ENCODE measurements around the gene TXNRD3.

Gene TXNRD3

GRCh38 chr3:126664591-126665214, 9.8 kb upstream of the TXNRD3 start:
- Mint-ChIP-seq H3K9me3 (no peaks in the 10 kb centered on the region), H3K4me1 (ENCODE audit: low read depth) (no peaks in the 10 kb centered on the region), H3K27me3 (peaks cover 7% of the 10 kb centered on the region), H3K4me3 (no peak overlapping the region), H3K27ac (no peak overlapping the region), H3K36me3 (ENCODE audit: low read depth) (no peaks in the 10 kb centered on the region)

GRCh38 chr3:126663750-126664149, 8.8 kb upstream of the TXNRD3 start:
- H3K36me3 Mint-ChIP-seq (ENCODE audit: low read depth), result no peaks in the 10 kb centered on the region
- no peaks in the 10 kb centered on the region for H3K9me3 Mint-ChIP-seq
- no peak overlapping the region for H3K27ac Mint-ChIP-seq
- no peak overlapping the region for H3K4me3 Mint-ChIP-seq
- H3K27me3 Mint-ChIP-seq, result peaks cover 7% of the 10 kb centered on the region
- H3K4me1 Mint-ChIP-seq (ENCODE audit: low read depth), result no peaks in the 10 kb centered on the region

- no peak overlapping the region for H3K27ac Mint-ChIP-seq
- no peak overlapping the region for H3K4me3 Mint-ChIP-seq
- H3K4me1 Mint-ChIP-seq (ENCODE audit: low read depth), result no peaks in the 10 kb centered on the region
- H3K36me3 Mint-ChIP-seq (ENCODE audit: low read depth), result no peaks in the 10 kb centered on the region
- peaks cover 7% of the 10 kb centered on the region for H3K27me3 Mint-ChIP-seq
- no peaks in the 10 kb centered on the region for H3K9me3 Mint-ChIP-seq
Observed at GRCh38 chr3:126663257-126663656, 8.3 kb upstream of the TXNRD3 start.

DNA sequence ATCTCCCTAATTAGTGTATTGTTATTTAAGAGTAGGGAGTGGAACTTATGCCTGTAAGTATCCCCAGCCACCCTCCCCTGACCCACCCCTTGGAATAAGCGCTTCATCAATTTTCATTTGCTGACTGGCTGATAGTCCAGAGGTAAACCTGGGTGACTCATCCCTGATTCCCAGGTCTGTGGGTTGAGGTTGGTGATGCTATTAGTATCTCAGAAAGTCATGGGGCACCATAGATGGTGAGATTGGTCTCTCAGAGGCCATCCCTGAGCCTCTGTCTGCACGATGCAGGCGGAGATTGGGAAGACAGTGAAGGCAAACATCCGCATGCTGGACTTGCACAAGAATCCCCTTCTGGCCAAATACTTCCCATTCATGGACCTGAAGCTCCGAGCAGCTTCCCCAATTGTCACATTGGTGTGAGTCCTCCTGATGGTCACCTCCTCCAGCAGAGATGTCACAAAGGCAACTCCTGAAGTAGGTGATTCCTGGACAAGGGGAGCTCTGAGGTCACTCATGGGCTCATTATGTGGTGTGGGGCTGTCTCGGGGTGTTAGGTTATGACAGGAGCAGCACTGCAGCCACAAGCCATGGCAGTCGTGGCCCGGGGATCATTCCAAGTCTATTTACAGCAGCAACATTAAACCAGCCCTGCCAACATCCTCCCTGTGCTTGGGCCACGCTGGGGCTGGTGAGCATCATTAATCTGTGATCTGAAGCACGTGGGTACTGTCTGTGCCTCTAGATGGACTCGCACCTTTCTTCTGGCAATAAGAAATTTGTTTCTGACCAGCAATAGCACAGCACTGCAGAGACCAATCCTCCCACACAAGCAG, 6.8 kb upstream of the TXNRD3 start:
- no peak overlapping the region for H3K27ac Mint-ChIP-seq
- H3K4me3 Mint-ChIP-seq, result no peak overlapping the region
- H3K9me3 Mint-ChIP-seq, result no peaks in the 10 kb centered on the region
- H3K36me3 Mint-ChIP-seq (ENCODE audit: low read depth), result no peaks in the 10 kb centered on the region
- peaks cover 7% of the 10 kb centered on the region for H3K27me3 Mint-ChIP-seq
- no peaks in the 10 kb centered on the region for H3K4me1 Mint-ChIP-seq (ENCODE audit: low read depth)

DNA sequence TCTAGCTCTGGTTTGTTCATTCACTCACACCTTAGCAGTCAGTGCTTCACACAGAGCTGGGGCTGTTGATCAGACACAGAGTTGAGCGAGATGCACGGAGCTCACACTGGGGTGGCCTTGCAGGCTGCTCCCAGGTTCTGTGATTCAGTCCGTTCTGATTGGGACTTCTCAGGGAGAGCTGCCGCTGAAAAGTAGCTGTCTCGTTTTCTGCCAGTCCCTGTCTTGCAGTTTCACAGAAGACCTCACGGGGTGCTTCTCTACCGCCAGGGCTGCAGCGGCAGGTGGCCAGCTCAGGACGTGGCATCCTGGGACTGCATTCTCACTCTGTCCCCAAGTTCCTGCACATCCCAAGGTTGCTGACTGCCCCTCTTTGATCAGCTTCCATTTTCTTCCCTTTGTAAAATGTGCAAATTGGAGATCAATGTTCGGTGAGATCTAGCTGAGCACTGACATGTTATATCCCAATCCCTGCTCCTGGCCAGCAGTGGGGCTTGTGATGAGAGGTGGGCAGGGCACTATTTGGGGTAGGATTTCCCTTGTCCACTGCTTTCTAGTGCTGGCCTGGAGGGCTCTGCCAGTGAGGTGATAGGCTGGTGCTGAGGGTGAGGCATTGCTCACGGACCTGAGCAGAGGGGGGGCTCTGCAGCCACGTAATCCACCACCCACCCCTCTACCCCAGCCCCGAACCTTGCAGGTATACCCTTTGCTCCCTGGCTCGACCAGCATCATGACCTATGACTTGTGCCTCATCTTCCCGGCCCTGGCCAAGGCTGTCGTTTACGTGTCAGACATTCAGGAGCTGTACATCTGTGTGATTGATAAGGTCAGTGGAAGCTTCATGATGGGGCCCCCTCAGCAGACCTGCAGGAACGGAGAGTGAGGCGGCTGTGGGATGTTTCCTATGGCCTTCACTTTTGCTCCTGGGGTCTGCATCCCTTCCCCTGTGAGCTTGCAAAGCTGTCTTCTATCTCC, 5.3 kb upstream of the TXNRD3 start:
- peaks cover under 1% of the 10 kb centered on the region for H3K4me1 Mint-ChIP-seq (ENCODE audit: low read depth)
- H3K27ac Mint-ChIP-seq, result no peak overlapping the region
- no peak overlapping the region for H3K4me3 Mint-ChIP-seq
- H3K36me3 Mint-ChIP-seq (ENCODE audit: low read depth), result no peaks in the 10 kb centered on the region
- peaks cover 7% of the 10 kb centered on the region for H3K27me3 Mint-ChIP-seq
- no peaks in the 10 kb centered on the region for H3K9me3 Mint-ChIP-seq

GRCh38 chr3:126658584-126658983, 3.7 kb upstream of the TXNRD3 start:
- Mint-ChIP-seq H3K27ac (no peak overlapping the region), H3K9me3 (no peaks in the 10 kb centered on the region), H3K27me3 (peaks cover 7% of the 10 kb centered on the region), H3K4me3 (no peak overlapping the region), H3K4me1 (ENCODE audit: low read depth) (peaks cover 6% of the 10 kb centered on the region), H3K36me3 (ENCODE audit: low read depth) (no peaks in the 10 kb centered on the region)

DNA sequence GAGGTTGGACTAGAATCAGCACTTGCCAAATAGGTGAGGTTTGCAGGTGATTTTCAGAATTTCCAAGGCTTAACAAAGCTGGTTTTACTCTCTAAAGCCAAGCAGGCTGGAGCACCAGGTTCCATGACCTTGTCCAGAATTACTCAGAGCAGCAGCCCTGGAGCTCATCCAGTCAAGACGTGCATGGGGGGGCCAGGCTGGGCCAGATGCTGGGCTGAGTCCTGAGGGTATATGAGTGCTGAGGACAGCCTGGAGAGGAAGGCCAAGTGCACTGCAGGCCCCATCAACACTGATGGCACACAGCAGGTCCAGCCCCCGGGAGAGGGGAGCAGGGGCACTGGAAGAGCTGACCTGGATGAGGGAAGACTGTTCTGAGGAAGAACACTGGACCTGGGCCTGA, 3.0 kb upstream of the TXNRD3 start:
- Mint-ChIP-seq H3K9me3 (no peaks in the 10 kb centered on the region), H3K36me3 (ENCODE audit: low read depth) (no peaks in the 10 kb centered on the region), H3K4me1 (ENCODE audit: low read depth) (peaks cover 6% of the 10 kb centered on the region), H3K27ac (no peak overlapping the region), H3K4me3 (no peak overlapping the region), H3K27me3 (peaks cover 13% of the 10 kb centered on the region)

- Mint-ChIP-seq H3K9me3 (no peaks in the 10 kb centered on the region), H3K27ac (no peak overlapping the region), H3K4me1 (ENCODE audit: low read depth) (peaks cover 6% of the 10 kb centered on the region), H3K4me3 (no peak overlapping the region), H3K27me3 (peaks cover 17% of the 10 kb centered on the region), H3K36me3 (ENCODE audit: low read depth) (no peaks in the 10 kb centered on the region)
Observed at GRCh38 chr3:126656371-126657134, 1.6 kb upstream of the TXNRD3 start.

DNA sequence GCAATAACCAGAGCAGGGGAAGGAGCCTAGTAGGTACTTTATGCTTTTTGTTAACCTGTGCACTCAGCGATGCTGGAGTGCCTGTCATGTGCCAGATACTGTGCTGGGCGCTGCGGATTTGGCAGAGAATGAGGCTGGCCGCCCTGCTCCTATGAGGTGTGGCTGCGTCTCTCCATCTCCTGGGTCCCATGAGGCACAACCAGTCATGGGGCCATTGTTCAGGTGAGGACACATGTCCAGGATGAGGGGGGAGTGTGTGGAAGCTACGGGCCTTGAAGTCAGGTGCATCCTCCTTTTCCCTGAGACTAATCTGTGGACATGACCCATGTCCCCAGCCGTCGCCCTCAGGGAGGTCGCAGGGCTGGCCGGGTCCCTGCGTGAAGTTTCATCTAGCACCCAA, 963 bp upstream of the TXNRD3 start:
- Mint-ChIP-seq H3K27ac (no peak overlapping the region), H3K36me3 (ENCODE audit: low read depth) (no peaks in the 10 kb centered on the region), H3K27me3 (peaks cover 13% of the 10 kb centered on the region), H3K4me1 (ENCODE audit: low read depth) (peaks cover 6% of the 10 kb centered on the region), H3K4me3 (peak overlapping the region; percentile 81), H3K9me3 (no peaks in the 10 kb centered on the region)

DNA sequence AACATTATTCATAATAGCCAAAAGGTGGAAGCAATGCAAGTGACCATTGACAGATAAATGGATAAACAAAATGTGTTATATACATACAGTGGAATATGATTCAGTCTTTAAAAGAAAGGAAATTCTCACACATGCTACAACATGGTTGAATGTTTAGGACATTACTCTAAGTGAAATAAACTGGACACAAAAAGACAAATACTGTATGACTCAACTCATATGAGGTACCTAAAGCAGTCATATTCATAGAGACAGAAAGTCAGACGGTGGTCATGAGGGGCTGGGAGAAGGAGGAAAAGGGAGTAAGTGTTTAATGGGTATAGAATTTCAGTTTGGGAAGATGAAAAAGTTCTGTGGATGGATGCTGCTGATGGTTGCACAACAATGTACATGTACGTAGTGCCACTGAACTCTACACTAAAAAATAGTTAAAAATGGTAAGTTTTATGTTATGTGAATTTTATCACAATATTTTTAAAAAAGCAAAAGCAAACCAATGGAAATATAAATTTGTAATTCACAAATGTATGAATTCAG, 5.3 kb downstream of the TXNRD3 start:
- no peak overlapping the region for H3K27ac Mint-ChIP-seq
- no peak overlapping the region for H3K4me3 Mint-ChIP-seq
- H3K27me3 Mint-ChIP-seq, result peaks cover 13% of the 10 kb centered on the region
- H3K36me3 Mint-ChIP-seq (ENCODE audit: low read depth), result peaks cover 3% of the 10 kb centered on the region
- H3K4me1 Mint-ChIP-seq (ENCODE audit: low read depth), result peaks cover 3% of the 10 kb centered on the region
- no peaks in the 10 kb centered on the region for H3K9me3 Mint-ChIP-seq

DNA sequence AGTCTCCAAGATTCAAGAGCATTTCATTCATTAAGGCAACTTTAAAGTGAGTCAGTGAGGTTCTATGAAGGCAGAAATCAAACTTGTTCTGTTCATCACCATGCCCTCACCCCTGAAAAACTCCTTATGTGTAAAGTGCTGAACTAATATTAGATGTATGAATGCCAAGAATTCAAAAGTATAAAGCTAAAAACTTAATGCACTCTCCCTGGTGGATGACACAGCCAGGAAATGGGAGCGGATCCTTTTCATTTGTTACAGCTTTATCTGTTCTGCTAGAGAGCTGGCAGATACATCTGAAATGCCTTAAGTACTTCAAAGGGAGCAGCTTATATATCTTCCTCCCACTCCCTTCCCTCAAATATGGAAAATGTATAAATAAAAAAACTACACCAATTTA, 8.2 kb downstream of the TXNRD3 start:
- Mint-ChIP-seq H3K9me3 (no peaks in the 10 kb centered on the region), H3K27ac (no peak overlapping the region), H3K4me1 (ENCODE audit: low read depth) (no peaks in the 10 kb centered on the region), H3K27me3 (peaks cover 4% of the 10 kb centered on the region), H3K36me3 (ENCODE audit: low read depth) (peaks cover 10% of the 10 kb centered on the region), H3K4me3 (no peak overlapping the region)

DNA sequence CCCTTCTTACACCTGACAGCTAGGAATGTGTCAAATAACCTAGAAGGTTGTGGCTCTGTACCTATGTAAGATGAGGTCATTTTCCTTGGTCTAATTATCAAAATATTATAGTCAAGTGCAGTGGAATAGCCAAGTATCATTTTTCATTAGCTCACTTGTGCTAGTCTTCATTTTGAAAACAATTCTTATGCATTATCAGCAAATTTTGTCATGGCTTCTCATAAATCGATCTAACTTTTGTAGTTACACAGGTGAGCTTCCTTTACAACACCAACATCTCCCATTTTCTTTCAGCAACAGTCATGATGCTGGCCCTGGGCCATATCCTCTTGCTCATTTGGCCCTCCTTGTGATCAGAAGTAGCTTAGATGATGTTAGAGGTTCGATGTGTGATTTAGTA, 10.3 kb downstream of the TXNRD3 start:
- no peaks in the 10 kb centered on the region for H3K27me3 Mint-ChIP-seq
- H3K4me3 Mint-ChIP-seq, result no peak overlapping the region
- peaks cover 11% of the 10 kb centered on the region for H3K36me3 Mint-ChIP-seq (ENCODE audit: low read depth)
- H3K27ac Mint-ChIP-seq, result no peak overlapping the region
- no peaks in the 10 kb centered on the region for H3K9me3 Mint-ChIP-seq
- H3K4me1 Mint-ChIP-seq (ENCODE audit: low read depth), result no peaks in the 10 kb centered on the region

GRCh38 chr3:126638790-126639189, 16.1 kb downstream of the TXNRD3 start:
- Mint-ChIP-seq H3K4me1 (ENCODE audit: low read depth) (no peaks in the 10 kb centered on the region), H3K27me3 (no peaks in the 10 kb centered on the region), H3K9me3 (no peaks in the 10 kb centered on the region), H3K27ac (no peak overlapping the region), H3K36me3 (ENCODE audit: low read depth) (peaks cover 10% of the 10 kb centered on the region), H3K4me3 (no peak overlapping the region)

DNA sequence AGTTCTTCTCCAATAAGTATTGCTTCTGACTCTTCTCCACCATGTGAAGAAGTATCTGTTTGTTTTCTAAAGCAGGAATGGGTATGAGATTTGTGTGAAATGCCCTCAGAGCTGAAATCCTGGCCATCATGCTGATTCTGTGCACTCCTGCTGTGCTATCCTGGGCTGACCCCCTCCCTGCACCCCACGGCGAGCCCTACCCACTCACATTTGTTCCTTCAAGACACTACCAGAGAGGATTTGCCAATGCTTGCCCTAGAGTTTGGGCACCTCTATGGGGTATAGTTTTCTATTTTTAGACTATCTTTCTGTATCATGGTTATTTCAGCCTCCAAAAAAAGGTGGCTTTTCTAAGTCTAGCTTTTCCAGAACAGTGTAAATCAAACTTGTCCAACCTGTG, 18.5 kb downstream of the TXNRD3 start:
- H3K9me3 Mint-ChIP-seq, result no peaks in the 10 kb centered on the region
- H3K27me3 Mint-ChIP-seq, result no peaks in the 10 kb centered on the region
- H3K4me3 Mint-ChIP-seq, result no peak overlapping the region
- peaks cover 7% of the 10 kb centered on the region for H3K36me3 Mint-ChIP-seq (ENCODE audit: low read depth)
- H3K27ac Mint-ChIP-seq, result no peak overlapping the region
- no peaks in the 10 kb centered on the region for H3K4me1 Mint-ChIP-seq (ENCODE audit: low read depth)
